Stimulated activated CD4-positive, alpha-beta T cell treated with anti-CD3 and anti-CD28 coated beads, Interleukin-2, amount 100 ng/mL, for 4 hours (primary cell): ENCODE results near the gene HOXA7.

ENCODE experiments used
- DNase-seq: peaks from one replicate; pipeline ENCODE4 v3.0.0-alpha.2; 2020; ENCODE audit warnings: low read depth

HOXA7 gene

GRCh38 chr7:27170426-27171324 is 14.2 kb upstream of the HOXA7 start:
- no peak for DNase-seq

- no peak for DNase-seq
Observed at GRCh38 chr7:27169658-27170425, 13.4 kb upstream of the HOXA7 start.

GRCh38 chr7:27168265-27168947 is 11.9 kb upstream of the HOXA7 start:
- no peak for DNase-seq

GRCh38 chr7:27167916-27168264 is 11.4 kb upstream of the HOXA7 start:
- DNase-seq = no peak

- no peak for DNase-seq
Observed at GRCh38 chr7:27166531-27167505, 10.3 kb upstream of the HOXA7 start.

- no peak for DNase-seq
Observed at GRCh38 chr7:27165996-27166530, 9.6 kb upstream of the HOXA7 start.

- DNase-seq = no peak
Observed at GRCh38 chr7:27165089-27165995, 8.9 kb upstream of the HOXA7 start, which contains the start of gene HOXA9. HOXA9 (minus strand) TSS chr7:27165537; CDS start chr7:27165457, 80 bp downstream.

GRCh38 chr7:27164367-27165088 is 8.1 kb upstream of the HOXA7 start:
- DNase-seq = no peak

- no peak for DNase-seq
Observed at GRCh38 chr7:27164045-27164366, 7.5 kb upstream of the HOXA7 start.

- DNase-seq = no peak
Observed at GRCh38 chr7:27163288-27164044, 7.0 kb upstream of the HOXA7 start.

GRCh38 chr7:27162561-27163287 is 6.2 kb upstream of the HOXA7 start:
- no peak for DNase-seq

- no peak for DNase-seq
Observed at GRCh38 chr7:27161721-27162560, 5.5 kb upstream of the HOXA7 start.

GRCh38 chr7:27161214-27161720 is 4.8 kb upstream of the HOXA7 start:
- no peak for DNase-seq

- DNase-seq = peak; percentile 77
Observed at GRCh38 chr7:27160546-27161213, 4.2 kb upstream of the HOXA7 start.

- no peak for DNase-seq
Observed at GRCh38 chr7:27160145-27160545, 3.7 kb upstream of the HOXA7 start.
